ENCODE results near the gene METTL4.

DNA sequence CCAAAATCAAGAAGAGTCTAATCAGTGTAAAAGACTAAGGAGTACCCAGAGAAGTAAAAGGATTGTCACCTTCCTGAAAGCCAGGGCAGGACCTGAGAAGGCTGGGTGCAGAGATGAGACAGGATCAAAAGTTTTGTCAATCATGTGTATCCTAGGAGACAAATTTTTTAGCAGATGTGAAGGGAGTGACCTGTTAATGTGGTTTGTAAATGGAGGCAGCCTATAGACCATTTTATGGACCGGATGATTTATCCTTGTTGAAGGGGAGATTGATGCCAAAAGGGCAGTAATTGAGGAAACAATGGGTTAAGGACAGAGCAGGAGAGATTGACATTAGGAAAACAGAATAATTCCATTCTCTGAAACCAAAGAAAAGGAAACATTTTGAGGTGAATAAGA lies 865 bp upstream of the METTL4 start:
- TF ChIP-seq, protein P1, sequence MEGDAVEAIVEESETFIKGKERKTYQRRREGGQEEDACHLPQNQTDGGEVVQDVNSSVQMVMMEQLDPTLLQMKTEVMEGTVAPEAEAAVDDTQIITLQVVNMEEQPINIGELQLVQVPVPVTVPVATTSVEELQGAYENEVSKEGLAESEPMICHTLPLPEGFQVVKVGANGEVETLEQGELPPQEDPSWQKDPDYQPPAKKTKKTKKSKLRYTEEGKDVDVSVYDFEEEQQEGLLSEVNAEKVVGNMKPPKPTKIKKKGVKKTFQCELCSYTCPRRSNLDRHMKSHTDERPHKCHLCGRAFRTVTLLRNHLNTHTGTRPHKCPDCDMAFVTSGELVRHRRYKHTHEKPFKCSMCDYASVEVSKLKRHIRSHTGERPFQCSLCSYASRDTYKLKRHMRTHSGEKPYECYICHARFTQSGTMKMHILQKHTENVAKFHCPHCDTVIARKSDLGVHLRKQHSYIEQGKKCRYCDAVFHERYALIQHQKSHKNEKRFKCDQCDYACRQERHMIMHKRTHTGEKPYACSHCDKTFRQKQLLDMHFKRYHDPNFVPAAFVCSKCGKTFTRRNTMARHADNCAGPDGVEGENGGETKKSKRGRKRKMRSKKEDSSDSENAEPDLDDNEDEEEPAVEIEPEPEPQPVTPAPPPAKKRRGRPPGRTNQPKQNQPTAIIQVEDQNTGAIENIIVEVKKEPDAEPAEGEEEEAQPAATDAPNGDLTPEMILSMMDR (IDR thresholded peaks at IDR 0.05; ENCODE audit: low read length): no peak
- TF ChIP-seq EZH2phosphoT487 (IDR thresholded peaks at IDR 0.05; ENCODE audit: low read length) (no peak), EZH2 (optimal IDR thresholded peaks at IDR 0.05; ENCODE audit: low read depth, low read length) (no peak)
